Left ventricle myocardium inferior (tissue), 1 donor: Measurements from ENCODE around the gene RBMS3. TPM values are rescaled to one million over a fixed set of nuclear protein-coding genes. Genes with fewer than 3 reads are reported as not detected.

Experiments used
- DNase-seq: peaks from one replicate; pipeline ENCODE4 v3.0.0-alpha.2; 2020
- H3K27ac ChIP-seq: fragments of 200-600 bp; replicated peaks from 2 replicates; pipeline ENCODE4 v1.8.0; 2021
- H3K27me3 ChIP-seq: fragments of 200-600 bp; 2 replicates; pipeline ENCODE4 v1.8.0; 2021; ENCODE audit warnings: low read depth
- H3K36me3 ChIP-seq: fragments of 200-600 bp; 2 replicates; pipeline ENCODE4 v1.8.0; 2021
- H3K4me1 ChIP-seq: fragments of 200-600 bp; 2 replicates; pipeline ENCODE4 v1.8.0; 2021
- H3K4me3 ChIP-seq: fragments of 200-600 bp; 2 replicates; pipeline ENCODE4 v1.8.0; 2021; ENCODE audit warnings: mild to moderate bottlenecking, moderate library complexity
- H3K9me3 ChIP-seq: fragments of 200-600 bp; replicated peaks from 2 replicates; pipeline ENCODE4 v1.8.0; 2021
- intact Hi-C: fragments of 100-400 bp; cut with micrococcal nuclease; formaldehyde crosslinking; loops from one replicate; pipeline ENCODE4 v1.11.0; 2022
- total RNA-seq: library from RNA; stranded (reverse); fragmentation: NEBNext Ultra II Directional; extraction: Animal tissue kit (Norgen Biotek cat#: 25700); gene quantifications from one replicate; pipeline ENCODE4 v1.2.1, GENCODE V29; 2021
- TF ChIP-seq, protein P1 (sequence below): fragments of 200-600 bp; IDR thresholded peaks from 2 replicates; pipeline ENCODE4 v1.8.0; 2021; ENCODE audit warnings: antibody characterized with exemption, mild to moderate bottlenecking, borderline replicate concordance
- donor health status: DM: no; HTN: yes; CAD: no; lungs with severe emphysema.

The RBMS3 gene
- total RNA-seq, 1 donor from 2014 or later: 25.3 TPM

DNA sequence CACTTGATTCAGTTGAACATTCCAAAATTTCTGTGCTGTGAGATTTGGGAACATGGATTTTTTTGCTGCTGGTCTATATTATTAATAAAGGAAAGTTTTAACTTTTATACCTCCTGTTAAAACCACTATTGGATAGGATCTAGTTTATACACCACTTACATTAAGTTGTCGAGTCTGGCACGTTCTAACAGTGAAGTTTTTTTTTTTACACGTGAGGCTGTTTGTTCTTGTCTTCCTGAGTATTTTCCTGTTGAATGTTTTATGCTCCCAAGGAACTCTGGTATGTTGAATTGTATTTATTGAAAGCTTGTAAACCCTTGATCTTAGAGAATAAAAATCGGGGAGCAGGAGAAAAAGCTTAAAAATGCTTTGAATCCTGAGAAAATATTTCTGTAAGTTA lies 338.8 kb downstream of the RBMS3 start:
- DNase-seq: no peak
- peak overlapping the region; percentile 54 for H3K27ac ChIP-seq
- TF ChIP-seq, protein P1, sequence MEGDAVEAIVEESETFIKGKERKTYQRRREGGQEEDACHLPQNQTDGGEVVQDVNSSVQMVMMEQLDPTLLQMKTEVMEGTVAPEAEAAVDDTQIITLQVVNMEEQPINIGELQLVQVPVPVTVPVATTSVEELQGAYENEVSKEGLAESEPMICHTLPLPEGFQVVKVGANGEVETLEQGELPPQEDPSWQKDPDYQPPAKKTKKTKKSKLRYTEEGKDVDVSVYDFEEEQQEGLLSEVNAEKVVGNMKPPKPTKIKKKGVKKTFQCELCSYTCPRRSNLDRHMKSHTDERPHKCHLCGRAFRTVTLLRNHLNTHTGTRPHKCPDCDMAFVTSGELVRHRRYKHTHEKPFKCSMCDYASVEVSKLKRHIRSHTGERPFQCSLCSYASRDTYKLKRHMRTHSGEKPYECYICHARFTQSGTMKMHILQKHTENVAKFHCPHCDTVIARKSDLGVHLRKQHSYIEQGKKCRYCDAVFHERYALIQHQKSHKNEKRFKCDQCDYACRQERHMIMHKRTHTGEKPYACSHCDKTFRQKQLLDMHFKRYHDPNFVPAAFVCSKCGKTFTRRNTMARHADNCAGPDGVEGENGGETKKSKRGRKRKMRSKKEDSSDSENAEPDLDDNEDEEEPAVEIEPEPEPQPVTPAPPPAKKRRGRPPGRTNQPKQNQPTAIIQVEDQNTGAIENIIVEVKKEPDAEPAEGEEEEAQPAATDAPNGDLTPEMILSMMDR: no peak
- no peaks in the 10 kb centered on the region for H3K27me3 ChIP-seq
- H3K4me3 ChIP-seq: no peak overlapping the region
- no peaks in the 10 kb centered on the region for H3K36me3 ChIP-seq
- no peaks in the 10 kb centered on the region for H3K9me3 ChIP-seq
- intact Hi-C loops: no loop called here
- H3K4me1 ChIP-seq: peaks cover 21% of the 10 kb centered on the region

DNA sequence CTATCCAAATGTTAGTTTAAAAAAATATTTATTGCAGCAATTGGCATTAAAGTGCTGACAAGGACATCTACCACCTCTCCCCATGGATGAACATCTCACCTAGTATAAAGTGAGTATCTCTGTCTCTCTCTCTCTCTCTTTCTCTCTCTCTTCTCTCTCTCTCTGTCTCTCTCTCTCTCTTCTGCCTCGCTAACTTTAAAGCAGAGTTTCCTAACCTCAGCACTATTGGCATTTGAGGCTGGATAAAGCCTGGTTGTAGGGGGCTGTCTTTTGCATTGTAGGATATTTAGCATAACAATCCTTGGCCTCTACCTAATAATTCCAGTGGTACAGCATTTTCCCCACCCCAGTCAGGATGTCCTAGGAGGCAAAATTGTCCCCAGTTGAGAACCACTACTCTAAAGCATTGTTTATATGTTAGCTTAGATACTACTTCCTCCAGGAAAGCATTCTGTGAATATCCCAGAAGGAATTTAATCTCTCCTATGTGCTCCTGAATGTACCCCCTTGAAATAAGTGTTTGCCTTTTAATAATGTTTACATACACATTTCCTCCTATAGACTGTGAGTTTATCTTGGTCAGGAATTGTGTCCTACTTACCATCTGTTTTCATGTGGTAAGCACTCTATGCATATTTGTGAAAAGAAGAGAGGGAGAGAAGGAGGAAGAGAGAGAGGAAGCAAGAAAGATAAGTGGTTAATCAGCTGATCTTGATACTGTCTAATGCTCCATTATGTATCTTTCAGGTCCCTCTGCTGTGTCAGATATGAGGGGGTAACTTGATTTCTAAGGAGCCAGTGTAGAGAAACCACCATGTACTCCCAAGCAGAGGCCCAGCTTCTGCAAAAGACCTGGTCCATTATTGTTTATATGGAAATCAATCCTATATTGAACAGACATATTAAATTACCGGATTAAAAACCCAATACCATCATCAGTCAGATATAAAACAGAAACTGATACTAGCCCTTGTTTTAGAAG lies 346.6 kb downstream of the RBMS3 start:
- Histone ChIP-seq H3K27me3 (no peaks in the 10 kb centered on the region), H3K4me1 (peaks cover 21% of the 10 kb centered on the region), H3K9me3 (no peaks in the 10 kb centered on the region), H3K36me3 (no peaks in the 10 kb centered on the region), H3K4me3 (no peak overlapping the region), H3K27ac (no peak overlapping the region)
- intact Hi-C loops: no loop called here
- no peak for DNase-seq
- TF ChIP-seq, protein P1: no peak

DNA sequence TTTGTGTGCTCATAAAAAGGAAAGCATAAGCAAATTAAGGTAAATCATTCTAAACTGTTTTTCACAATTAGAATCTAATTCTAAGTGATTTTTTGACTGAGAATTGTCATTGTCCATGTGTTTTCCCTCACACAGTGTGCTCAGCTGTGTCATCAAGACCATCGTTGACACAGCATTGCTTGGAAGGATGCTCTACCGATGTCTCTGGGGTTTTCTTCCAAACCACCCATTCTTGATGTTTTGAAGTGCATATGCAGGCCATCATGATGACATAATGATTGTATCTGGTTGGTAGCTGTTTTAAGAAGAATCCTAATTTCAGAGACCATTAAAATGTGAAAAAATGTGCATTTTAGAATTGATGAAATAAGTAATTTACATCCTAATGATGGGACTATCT lies 347.9 kb downstream of the RBMS3 start:
- no peaks in the 10 kb centered on the region for H3K9me3 ChIP-seq
- H3K27me3 ChIP-seq: no peaks in the 10 kb centered on the region
- TF ChIP-seq, protein P1: no peak
- peaks cover 28% of the 10 kb centered on the region for H3K4me1 ChIP-seq
- intact Hi-C loops: no loop called here
- no peak for DNase-seq
- H3K27ac ChIP-seq: no peak overlapping the region
- H3K4me3 ChIP-seq: no peak overlapping the region
- no peaks in the 10 kb centered on the region for H3K36me3 ChIP-seq

DNA sequence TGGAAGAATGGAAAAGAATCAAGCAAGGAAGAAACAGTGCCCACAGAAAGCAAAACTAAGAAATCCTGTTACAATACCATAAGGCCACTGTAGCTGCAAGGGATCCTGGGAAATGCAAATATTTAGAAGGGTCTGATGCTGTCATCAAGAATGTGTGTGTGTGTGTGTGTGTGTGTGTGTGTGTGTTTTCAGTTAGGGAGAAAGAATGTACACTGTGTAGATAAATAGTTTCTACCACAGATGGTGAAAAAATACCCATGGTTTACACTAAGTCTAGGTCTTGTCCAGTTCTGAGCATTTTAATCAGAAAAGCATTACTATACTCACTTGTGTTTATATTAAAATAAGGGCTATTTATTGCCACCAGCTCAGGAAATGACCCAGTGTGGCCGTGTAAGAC lies 355.0 kb downstream of the RBMS3 start:
- Histone ChIP-seq H3K9me3 (peaks cover 10% of the 10 kb centered on the region), H3K36me3 (no peaks in the 10 kb centered on the region), H3K27ac (no peak overlapping the region), H3K4me3 (no peak overlapping the region), H3K27me3 (no peaks in the 10 kb centered on the region), H3K4me1 (peaks cover 56% of the 10 kb centered on the region)
- TF ChIP-seq, protein P1: no peak
- intact Hi-C loops: no loop called here
- no peak for DNase-seq

DNA sequence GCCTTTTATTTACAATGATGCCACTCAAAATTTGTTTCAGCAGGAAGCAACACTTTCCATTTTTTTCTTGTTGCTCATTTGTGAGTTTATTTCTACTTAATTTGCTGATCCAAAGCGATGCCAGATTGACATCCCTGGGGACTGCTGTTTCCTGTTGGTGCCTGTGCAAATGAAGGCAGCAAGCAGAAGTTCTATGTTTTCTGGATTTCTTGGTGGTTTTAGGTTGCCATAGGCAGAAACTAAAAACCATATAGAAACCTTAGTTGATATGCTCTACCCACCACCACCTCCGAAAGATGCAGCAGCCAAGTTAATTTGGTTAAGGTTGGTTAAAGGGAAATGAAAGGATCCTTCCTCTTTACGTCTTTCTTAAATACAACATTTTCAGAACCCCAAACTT lies 356.2 kb downstream of the RBMS3 start:
- intact Hi-C loops: no loop called here
- peaks cover 10% of the 10 kb centered on the region for H3K9me3 ChIP-seq
- TF ChIP-seq, protein P1: no peak
- no peaks in the 10 kb centered on the region for H3K27me3 ChIP-seq
- H3K27ac ChIP-seq: no peak overlapping the region
- H3K4me3 ChIP-seq: no peak overlapping the region
- H3K4me1 ChIP-seq: peaks cover 67% of the 10 kb centered on the region
- no peaks in the 10 kb centered on the region for H3K36me3 ChIP-seq
- DNase-seq: peak; percentile 28
